ENCODE measurements around the gene TBX1. TPM values are rescaled to one million over a fixed set of nuclear protein-coding genes. Genes with fewer than 3 reads are reported as not detected.

TBX1 gene
- total RNA-seq, 1 donor from 2014 or later: 5.9 TPM

DNA sequence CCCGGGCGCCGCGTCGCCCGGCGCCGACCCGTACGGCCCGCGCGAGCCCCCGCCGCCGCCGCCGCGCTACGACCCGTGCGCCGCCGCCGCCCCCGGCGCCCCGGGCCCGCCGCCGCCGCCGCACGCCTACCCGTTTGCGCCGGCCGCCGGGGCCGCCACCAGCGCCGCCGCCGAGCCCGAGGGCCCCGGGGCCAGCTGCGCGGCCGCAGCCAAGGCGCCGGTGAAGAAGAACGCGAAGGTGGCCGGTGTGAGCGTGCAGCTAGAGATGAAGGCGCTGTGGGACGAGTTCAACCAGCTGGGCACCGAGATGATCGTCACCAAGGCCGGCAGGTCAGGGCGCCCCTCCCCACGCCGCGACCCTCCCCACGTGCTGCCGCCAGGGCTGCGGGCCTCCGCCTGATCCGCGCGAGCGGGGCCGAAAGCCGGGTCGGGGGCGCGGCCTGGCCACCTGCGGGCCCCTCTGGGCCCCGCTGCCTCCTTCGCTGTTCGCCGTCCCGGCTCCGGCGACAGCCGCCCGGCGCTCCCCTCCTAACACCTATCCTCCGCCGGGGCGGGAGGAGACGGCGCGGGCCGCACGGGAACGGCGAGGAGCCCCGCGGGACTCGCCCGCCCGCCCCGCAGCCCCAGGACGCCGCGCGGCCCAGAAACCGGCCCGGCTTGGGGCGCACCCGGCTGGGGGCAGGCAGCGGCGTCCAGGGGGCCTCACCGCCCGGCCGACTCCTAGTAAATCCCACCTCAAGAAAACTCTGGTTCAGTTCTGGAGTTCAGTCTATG is 560 bp downstream of the TBX1 start:
- Mint-ChIP-seq H3K4me3 (ENCODE audit: low read depth) (peak overlapping the region; percentile 70), H3K27ac (no peak overlapping the region), H3K9me3 (ENCODE audit: low read depth) (no peaks in the 10 kb centered on the region), H3K27me3 (peaks cover 65% of the 10 kb centered on the region), H3K36me3 (ENCODE audit: insufficient read depth) (peaks cover 1% of the 10 kb centered on the region), H3K4me1 (ENCODE audit: low read depth) (peaks cover 12% of the 10 kb centered on the region)
- no peak for DNase-seq (ENCODE audit: low spot score, unreplicated experiment)
- TF ChIP-seq CTCF (IDR thresholded peaks at IDR 0.05; ENCODE audit: unreplicated experiment): no peak

DNA sequence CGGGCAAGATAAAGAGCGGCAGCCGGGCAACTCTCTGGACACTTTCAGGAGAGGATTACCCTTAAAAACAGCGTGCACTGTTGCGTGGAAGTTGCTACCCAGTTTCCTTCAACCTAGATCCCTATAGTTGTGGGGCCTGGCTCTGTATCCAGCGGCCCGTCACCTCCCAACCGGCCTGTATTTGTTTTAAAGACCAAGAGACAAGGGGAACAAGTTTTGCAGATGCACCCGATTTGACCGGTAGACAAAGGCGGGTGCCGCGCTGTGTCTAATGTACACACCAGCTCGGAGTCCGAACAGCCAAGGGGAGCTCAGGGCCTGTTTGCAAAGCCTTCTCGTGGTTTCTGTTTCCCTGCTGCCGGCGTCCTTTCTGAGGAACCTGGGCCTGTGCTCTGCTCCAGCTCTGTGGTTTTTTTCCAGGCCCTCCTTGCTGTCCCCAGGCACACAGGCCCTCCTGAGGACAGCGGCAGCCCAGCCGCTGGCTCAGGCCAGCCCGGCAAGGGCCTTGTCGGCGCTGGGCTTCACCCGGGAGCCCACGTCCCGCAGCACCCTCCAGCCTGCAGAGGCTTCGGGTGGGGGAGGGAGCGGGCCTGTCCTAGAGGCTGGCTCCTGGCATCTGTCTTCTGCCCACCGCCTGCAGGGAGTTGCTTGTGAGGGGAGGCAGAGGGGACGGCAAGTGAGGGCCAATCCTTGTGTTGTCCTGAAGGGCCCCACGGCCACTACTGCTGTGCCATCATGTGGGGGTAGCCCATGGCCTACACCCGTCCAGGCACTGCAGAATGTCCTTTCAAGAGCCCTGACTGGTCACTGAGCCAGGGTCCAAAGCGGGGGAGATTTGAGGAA is 1.4 kb downstream of the TBX1 start:
- H3K4me1 Mint-ChIP-seq (ENCODE audit: low read depth): peaks cover 12% of the 10 kb centered on the region
- no peak for DNase-seq (ENCODE audit: low spot score, unreplicated experiment)
- H3K27ac Mint-ChIP-seq: no peak overlapping the region
- TF ChIP-seq CTCF (IDR thresholded peaks at IDR 0.05; ENCODE audit: unreplicated experiment): no peak
- H3K9me3 Mint-ChIP-seq (ENCODE audit: low read depth): no peaks in the 10 kb centered on the region
- H3K27me3 Mint-ChIP-seq: peaks cover 61% of the 10 kb centered on the region
- H3K36me3 Mint-ChIP-seq (ENCODE audit: insufficient read depth): peaks cover 1% of the 10 kb centered on the region
- peak overlapping the region; percentile 70 for H3K4me3 Mint-ChIP-seq (ENCODE audit: low read depth)

DNA sequence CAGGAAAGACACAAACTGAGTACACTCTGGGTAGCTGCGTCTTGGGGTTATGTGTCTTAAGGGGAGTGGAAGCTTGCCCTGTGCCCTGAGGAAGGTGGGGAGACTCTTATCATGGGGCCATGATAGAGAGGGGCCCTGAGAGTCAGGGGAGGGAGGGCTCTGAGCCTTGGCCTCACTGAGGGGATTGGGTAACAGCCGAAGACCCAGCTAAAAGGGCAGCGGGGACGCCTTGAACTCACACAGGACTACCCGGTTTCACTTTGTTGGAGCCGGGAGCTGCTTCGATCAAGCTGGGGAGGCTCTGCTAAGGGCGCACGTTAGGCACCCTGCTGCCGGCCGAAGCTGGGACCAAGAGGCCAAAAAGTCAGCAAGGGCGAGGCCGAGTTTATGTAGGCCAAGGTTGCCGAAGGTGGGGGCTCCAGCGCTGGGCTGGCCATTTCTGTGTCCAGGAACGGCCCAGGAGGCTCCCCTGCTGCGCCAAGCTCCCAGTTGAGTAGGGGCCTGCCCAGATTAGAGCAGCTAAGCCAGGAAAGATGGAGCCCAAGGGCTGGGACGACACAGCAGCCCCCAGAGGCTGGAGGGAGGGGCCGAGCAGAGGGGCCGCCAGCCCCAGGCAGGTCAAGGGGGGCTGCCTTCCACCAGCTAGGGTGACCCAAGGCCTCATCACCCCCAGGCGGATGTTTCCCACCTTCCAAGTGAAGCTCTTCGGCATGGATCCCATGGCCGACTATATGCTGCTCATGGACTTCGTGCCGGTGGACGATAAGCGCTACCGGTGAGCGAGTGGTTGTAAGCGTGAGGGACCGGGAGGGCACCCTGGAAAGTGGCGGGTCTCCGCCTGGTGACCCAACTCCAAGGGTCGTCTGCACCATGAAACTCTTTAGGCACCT is 2.2 kb downstream of the TBX1 start:
- H3K27me3 Mint-ChIP-seq: peaks cover 61% of the 10 kb centered on the region
- peaks cover 1% of the 10 kb centered on the region for H3K36me3 Mint-ChIP-seq (ENCODE audit: insufficient read depth)
- DNase-seq (ENCODE audit: low spot score, unreplicated experiment): no peak
- peaks cover 12% of the 10 kb centered on the region for H3K4me1 Mint-ChIP-seq (ENCODE audit: low read depth)
- H3K9me3 Mint-ChIP-seq (ENCODE audit: low read depth): no peaks in the 10 kb centered on the region
- H3K4me3 Mint-ChIP-seq (ENCODE audit: low read depth): no peak overlapping the region
- H3K27ac Mint-ChIP-seq: no peak overlapping the region
- TF ChIP-seq CTCF (IDR thresholded peaks at IDR 0.05; ENCODE audit: unreplicated experiment): no peak

GRCh38 chr22:19763458-19764298 is 3.1 kb downstream of the TBX1 start:
- H3K36me3 Mint-ChIP-seq (ENCODE audit: insufficient read depth): peaks cover 1% of the 10 kb centered on the region
- no peak for TF ChIP-seq CTCF (IDR thresholded peaks at IDR 0.05; ENCODE audit: unreplicated experiment)
- H3K27me3 Mint-ChIP-seq: peaks cover 65% of the 10 kb centered on the region
- no peak for DNase-seq (ENCODE audit: low spot score, unreplicated experiment)
- no peaks in the 10 kb centered on the region for H3K9me3 Mint-ChIP-seq (ENCODE audit: low read depth)
- H3K4me3 Mint-ChIP-seq (ENCODE audit: low read depth): no peak overlapping the region
- H3K4me1 Mint-ChIP-seq (ENCODE audit: low read depth): peaks cover 12% of the 10 kb centered on the region
- H3K27ac Mint-ChIP-seq: no peak overlapping the region

All from progenitor cell of endocrine pancreas (in vitro differentiated cells).